B cell (primary cell): ENCODE data around the gene RRN3.
"Not testable (repeated sequence)": the region's sequence is repeated elsewhere in the genome, so short reads cannot be mapped to it uniquely, and the experiment has no call there.

Experiments
- CTCF ChIP-seq: fragments of 200-600 bp; IDR thresholded peaks from one replicate; pipeline ENCODE4 v1.8.0; 2022; ENCODE audit warnings: antibody characterized with exemption, mild to moderate bottlenecking
- EZH2 ChIP-seq: IDR thresholded peaks from 2 replicates; pipeline ENCODE4 v1.6.1; 2012; ENCODE audit warnings: borderline replicate concordance, low read depth, mild to moderate bottlenecking, moderate library complexity, low read length; ENCODE audit not compliant: insufficient read depth, poor library complexity, severe bottlenecking

DNA sequence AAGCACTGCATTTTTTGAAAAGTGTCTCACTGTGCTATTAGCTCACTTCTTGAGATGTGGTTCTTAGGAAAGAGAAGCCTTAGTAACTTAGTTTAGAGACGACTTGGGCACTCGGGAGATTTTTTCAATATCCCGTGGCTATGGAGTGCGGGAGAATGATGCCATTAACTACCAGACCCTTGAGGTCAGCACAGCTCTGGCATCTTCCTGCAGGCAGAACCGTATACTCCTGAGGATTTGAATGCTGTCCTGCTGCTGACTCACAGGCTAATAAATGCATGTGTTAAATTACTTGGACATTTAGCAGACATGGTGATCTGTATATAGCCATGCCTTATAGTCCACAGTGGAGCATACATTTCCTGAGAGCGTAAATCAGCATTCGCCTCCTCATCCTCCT lies 72.6 kb downstream of the RRN3 start:
- TF ChIP-seq CTCF, EZH2: not testable (repeated sequence)
